Astrocyte of the spinal cord (primary cell): ENCODE measurements around the gene GNS.

Experiments used
- DNase-seq: peaks from one replicate; pipeline ENCODE4 v3.0.0; 2011; ENCODE audit warnings: low read depth, low spot score
- H3K4me3 ChIP-seq: 2 replicates; pipeline ENCODE4 v1.5.1; 2011; ENCODE audit warnings: low read depth, mild to moderate bottlenecking, low read length, moderate library complexity
- in situ Hi-C: cut with HindIII; loops from 2 replicates; pipeline ENCODE4 v1.10.0; 2017; ENCODE audit warnings: low sequenced_read_pairs
- TF ChIP-seq, protein P1 (sequence below): IDR thresholded peaks from 2 replicates; pipeline ENCODE4 v1.5.1; 2012; ENCODE audit warnings: low read depth, mild to moderate bottlenecking, low read length, inconsistent platforms

The GNS gene

GRCh38 chr12:64733857-64734256 lies 25.3 kb downstream of the GNS start:
- TF ChIP-seq, protein P1, sequence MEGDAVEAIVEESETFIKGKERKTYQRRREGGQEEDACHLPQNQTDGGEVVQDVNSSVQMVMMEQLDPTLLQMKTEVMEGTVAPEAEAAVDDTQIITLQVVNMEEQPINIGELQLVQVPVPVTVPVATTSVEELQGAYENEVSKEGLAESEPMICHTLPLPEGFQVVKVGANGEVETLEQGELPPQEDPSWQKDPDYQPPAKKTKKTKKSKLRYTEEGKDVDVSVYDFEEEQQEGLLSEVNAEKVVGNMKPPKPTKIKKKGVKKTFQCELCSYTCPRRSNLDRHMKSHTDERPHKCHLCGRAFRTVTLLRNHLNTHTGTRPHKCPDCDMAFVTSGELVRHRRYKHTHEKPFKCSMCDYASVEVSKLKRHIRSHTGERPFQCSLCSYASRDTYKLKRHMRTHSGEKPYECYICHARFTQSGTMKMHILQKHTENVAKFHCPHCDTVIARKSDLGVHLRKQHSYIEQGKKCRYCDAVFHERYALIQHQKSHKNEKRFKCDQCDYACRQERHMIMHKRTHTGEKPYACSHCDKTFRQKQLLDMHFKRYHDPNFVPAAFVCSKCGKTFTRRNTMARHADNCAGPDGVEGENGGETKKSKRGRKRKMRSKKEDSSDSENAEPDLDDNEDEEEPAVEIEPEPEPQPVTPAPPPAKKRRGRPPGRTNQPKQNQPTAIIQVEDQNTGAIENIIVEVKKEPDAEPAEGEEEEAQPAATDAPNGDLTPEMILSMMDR, result no peak
- DNase-seq, result no peak
- in situ Hi-C loops, result no loop called here
- H3K4me3 ChIP-seq, result no peak overlapping the region

- in situ Hi-C loops, result no loop called here
- DNase-seq, result no peak
- TF ChIP-seq, protein P1, result no peak
- H3K4me3 ChIP-seq, result no peak overlapping the region
Measured at GRCh38 chr12:64731683-64732082, 27.5 kb downstream of the GNS start.

- no peak for DNase-seq
- no peak overlapping the region for H3K4me3 ChIP-seq
- TF ChIP-seq, protein P1, result no peak
- in situ Hi-C loops, result no loop called here
Measured at GRCh38 chr12:64730588-64730969, 28.6 kb downstream of the GNS start.

- in situ Hi-C loops, result no loop called here
- no peak overlapping the region for H3K4me3 ChIP-seq
- DNase-seq, result no peak
- TF ChIP-seq, protein P1, result no peak
Measured at GRCh38 chr12:64729909-64730587, 29.2 kb downstream of the GNS start.

- in situ Hi-C loops, result no loop called here
- no peak overlapping the region for H3K4me3 ChIP-seq
- DNase-seq, result no peak
- TF ChIP-seq, protein P1, result no peak
Measured at GRCh38 chr12:64724201-64724745, 34.9 kb downstream of the GNS start.

DNA sequence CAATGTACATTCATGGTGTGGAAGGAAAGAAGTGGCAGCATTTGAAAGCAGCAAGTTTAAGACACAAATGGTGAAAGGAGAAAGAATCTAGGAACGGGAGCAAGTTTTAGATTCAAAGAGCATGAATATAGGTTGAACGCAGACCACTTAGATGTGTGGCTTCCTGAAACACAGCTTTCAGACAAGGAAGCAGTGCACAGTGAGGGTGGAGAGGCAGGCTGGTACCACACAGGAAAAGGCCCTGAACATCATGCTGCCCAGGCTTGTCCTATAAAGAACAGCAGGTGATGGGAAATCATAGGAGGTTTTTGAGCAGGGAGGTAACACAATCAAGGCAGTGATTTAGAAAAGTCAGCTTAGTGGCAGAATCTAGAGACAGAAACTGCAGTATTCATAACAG lies 35.6 kb downstream of the GNS start:
- no peak overlapping the region for H3K4me3 ChIP-seq
- in situ Hi-C loops, result no loop called here
- TF ChIP-seq, protein P1, result no peak
- DNase-seq, result no peak
